ENCODE results near the gene CAMTA2. TPM values are rescaled to one million over a fixed set of nuclear protein-coding genes. Genes with fewer than 3 reads are reported as not detected.

The CAMTA2 gene
- total and polyA plus RNA-seq, 9 of the 15 experiments (the other 6 are each of a cell fraction or from before 2014, with no cell fraction given): 0.24 to 25.1 (median 6.3) TPM

DNA sequence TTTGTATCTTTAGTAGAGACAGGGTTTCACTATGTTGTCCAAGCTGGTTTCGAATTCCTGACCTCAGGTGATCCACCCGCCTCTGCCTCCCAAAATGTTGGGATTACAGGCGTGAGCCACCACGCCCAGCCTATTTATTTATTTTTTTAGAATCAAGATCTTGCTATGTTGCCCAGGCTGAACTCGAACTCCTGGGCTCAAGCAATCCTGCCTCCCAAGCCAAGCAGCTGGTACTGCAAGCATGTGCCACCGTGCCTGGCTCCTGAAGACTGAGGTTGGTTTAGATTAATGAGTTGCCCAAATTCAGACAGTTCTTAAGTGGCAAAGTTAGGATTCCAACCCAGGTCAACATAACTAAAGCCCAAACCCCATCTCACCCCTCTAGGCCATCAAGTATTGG is 39.8 kb upstream of the CAMTA2 start (continued):
- TF ChIP-seq ILK (tag; IDR thresholded peaks at IDR 0.05; ENCODE audit: borderline replicate concordance, low read depth) (no peak), TEAD4 (IDR thresholded peaks at IDR 0.05; ENCODE audit: low read length) (no peak), TEAD4 (CRISPR knock-in tag; IDR thresholded peaks at IDR 0.05; ENCODE audit: borderline replicate concordance) (no peak), GABPB2 (CRISPR knock-in tag; conservative IDR thresholded peaks at IDR 0.05) (no peak), NEUROD1 (IDR thresholded peaks at IDR 0.05; ENCODE audit: borderline replicate concordance, low read depth, low read length, partially characterized antibody) (no peak), TBL1XR1 (IDR thresholded peaks at IDR 0.05; ENCODE audit: low read length in 2 of 2) (no peak), ZNF324 (CRISPR knock-in tag; IDR thresholded peaks at IDR 0.05) (no peak), STAT5B (CRISPR knock-in tag; IDR thresholded peaks at IDR 0.05) (no peak), CCAR2 (IDR thresholded peaks at IDR 0.05; ENCODE audit: low read depth, low read length) (no peak)

DNA sequence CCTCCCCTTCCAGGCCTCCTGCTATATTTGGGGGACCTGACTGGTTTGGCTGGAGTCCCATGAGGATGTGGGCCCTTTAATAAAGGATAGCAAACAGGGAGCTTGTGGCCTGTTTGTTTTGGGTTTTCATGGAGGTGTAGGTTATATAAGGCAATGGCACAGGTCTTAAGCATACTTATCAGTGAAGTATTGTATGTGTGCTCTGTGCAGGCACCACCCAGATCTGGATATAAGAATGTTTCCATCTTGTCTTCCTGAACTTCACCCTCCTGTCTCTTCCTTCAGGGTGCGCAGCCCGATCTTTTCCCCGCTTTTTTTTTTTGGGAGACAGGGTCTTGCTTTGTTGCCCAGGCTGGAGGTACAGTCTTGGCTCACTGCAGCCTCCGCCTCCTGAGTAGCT is 37.1 kb upstream of the CAMTA2 start:
- WGBS (ENCODE audit: insufficient coverage, low coverage, missing lambda C conversion rate): 91% methylated on average over 1 of the region's 4 CpGs
- Histone ChIP-seq H3K9ac (ENCODE audit: insufficient read depth in 1 of 2, low read depth in 2 of 2, low read length in 2 of 2) (no peak overlapping the region), H3K4me3 (no peak overlapping the region), H3K36me3 (ENCODE audit: control insufficient read depth, insufficient read depth, low read length) (peaks cover 28% of the 10 kb centered on the region; the same call in 2 of the 3 replicates), H3K4me1 (replicated peaks in 1 of 2; ENCODE audit: control insufficient read depth in 2 of 2, insufficient read depth in 2 of 2, low read length in 2 of 2) (peaks cover 0 to 5% of the 10 kb centered on the region in 2 experiments; a peak in 1 of 5 replicates), H2AFZ (ENCODE audit: low read depth, low read length) (no peak overlapping the region), H3K9me3 (replicated peaks; ENCODE audit: control insufficient read depth, insufficient read depth, low read depth, low read length) (no peaks in the 10 kb centered on the region), H3K4me2 (ENCODE audit: insufficient read depth, low read length) (no peak overlapping the region), H3K27ac (ENCODE audit: extremely low read depth, low read depth, low read length) (no peak overlapping the region), H3K27me3 (ENCODE audit: control insufficient read depth in 2 of 2, insufficient read depth in 2 of 2, low read length in 2 of 2) (no peaks in the 10 kb centered on the region), H3K9me1 (ENCODE audit: control insufficient read depth, insufficient read depth, low read length) (no peaks in the 10 kb centered on the region), H4K20me1 (replicated peaks; ENCODE audit: control insufficient read depth, insufficient read depth, low read length) (no peaks in the 10 kb centered on the region), H3K79me2 (ENCODE audit: control insufficient read depth, insufficient read depth, low read length) (no peaks in the 10 kb centered on the region)
- no TSS peak for BruUV-seq (replicated peaks)
- in situ Hi-C loops (cut with MboI): no loop called here
- ATAC-seq: no peak
- intact Hi-C loops (cut with micrococcal nuclease): no loop called here
- CTCF ChIA-PET (ENCODE audit: low intra/inter-chr PET ratio): no interaction called here
- FAIRE-seq: no peak
- TF ChIP-seq POLR2A (conservative IDR thresholded peaks at IDR 0.05) (no peak), XRCC5 (IDR thresholded peaks at IDR 0.05; ENCODE audit: low read depth, low read length) (no peak), SMAD4 (CRISPR knock-in tag; conservative IDR thresholded peaks at IDR 0.05) (no peak), ZNF175 (CRISPR knock-in tag; IDR thresholded peaks at IDR 0.05; ENCODE audit: low read depth) (no peak), CREM (IDR thresholded peaks at IDR 0.05; ENCODE audit: low read depth) (no peak), ZNF76 (CRISPR knock-in tag; IDR thresholded peaks at IDR 0.05; ENCODE audit: borderline replicate concordance) (no peak), SP1 (CRISPR knock-in tag; IDR thresholded peaks at IDR 0.05) (no peak)
- TF ChIP-seq, protein P1, sequence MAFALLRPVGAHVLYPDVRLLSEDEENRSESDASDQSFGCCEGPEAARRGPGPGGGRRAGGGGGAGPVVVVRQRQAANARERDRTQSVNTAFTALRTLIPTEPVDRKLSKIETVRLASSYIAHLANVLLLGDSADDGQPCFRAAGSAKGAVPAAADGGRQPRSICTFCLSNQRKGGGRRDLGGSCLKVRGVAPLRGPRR (CRISPR knock-in tag; IDR thresholded peaks at IDR 0.05): no peak
- TF ChIP-seq, protein P2, sequence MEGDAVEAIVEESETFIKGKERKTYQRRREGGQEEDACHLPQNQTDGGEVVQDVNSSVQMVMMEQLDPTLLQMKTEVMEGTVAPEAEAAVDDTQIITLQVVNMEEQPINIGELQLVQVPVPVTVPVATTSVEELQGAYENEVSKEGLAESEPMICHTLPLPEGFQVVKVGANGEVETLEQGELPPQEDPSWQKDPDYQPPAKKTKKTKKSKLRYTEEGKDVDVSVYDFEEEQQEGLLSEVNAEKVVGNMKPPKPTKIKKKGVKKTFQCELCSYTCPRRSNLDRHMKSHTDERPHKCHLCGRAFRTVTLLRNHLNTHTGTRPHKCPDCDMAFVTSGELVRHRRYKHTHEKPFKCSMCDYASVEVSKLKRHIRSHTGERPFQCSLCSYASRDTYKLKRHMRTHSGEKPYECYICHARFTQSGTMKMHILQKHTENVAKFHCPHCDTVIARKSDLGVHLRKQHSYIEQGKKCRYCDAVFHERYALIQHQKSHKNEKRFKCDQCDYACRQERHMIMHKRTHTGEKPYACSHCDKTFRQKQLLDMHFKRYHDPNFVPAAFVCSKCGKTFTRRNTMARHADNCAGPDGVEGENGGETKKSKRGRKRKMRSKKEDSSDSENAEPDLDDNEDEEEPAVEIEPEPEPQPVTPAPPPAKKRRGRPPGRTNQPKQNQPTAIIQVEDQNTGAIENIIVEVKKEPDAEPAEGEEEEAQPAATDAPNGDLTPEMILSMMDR (IDR thresholded peaks at IDR 0.05 in 2 of 3, conservative IDR thresholded peaks at IDR 0.05 in 1 of 3; ENCODE audit: insufficient read depth in 2 of 3, low read depth in 1 of 3, low read length in 3 of 3): no peak
- POLR2A ChIA-PET: no interaction called here
- no peak for DNase-seq (ENCODE audit: extremely low read depth in 1 of 4, low spot score in 3 of 4)
